GM12865 (cell line): ENCODE results near the gene SLAIN1.
A peak's percentile ranks its signal among the peaks of the same experiment; 100 is the strongest.

Source experiments
- DNase-seq: peaks from one replicate; pipeline ENCODE4 v3.0.0; 2010; ENCODE audit warnings: low read depth
- H3K4me3 ChIP-seq: 2 replicates; pipeline ENCODE4 v1.5.1; 2011; ENCODE audit warnings: mild to moderate bottlenecking, low read depth, low read length, control low read depth
- CTCF ChIP-seq: IDR thresholded peaks from 2 replicates; pipeline ENCODE4 v1.5.1; 2011; ENCODE audit warnings: low read length, control low read depth, low read depth, inconsistent platforms; ENCODE audit not compliant: insufficient read depth; ENCODE audit errors: missing control alignments

The SLAIN1 gene

GRCh38 chr13:77779552-77780272 is 82.2 kb downstream of the SLAIN1 start:
- no peak overlapping the region for H3K4me3 ChIP-seq
- peak; percentile 60 for TF ChIP-seq CTCF
- peak; percentile 81 for DNase-seq

GRCh38 chr13:77781808-77782207 is 84.3 kb downstream of the SLAIN1 start:
- TF ChIP-seq CTCF = no peak
- no peak for DNase-seq
- no peak overlapping the region for H3K4me3 ChIP-seq

- H3K4me3 ChIP-seq = no peak overlapping the region
- DNase-seq = no peak
- no peak for TF ChIP-seq CTCF
Measured at GRCh38 chr13:77784515-77784914, 87.0 kb downstream of the SLAIN1 start.

GRCh38 chr13:77786695-77787287 is 89.3 kb downstream of the SLAIN1 start:
- no peak for DNase-seq
- no peak for TF ChIP-seq CTCF
- H3K4me3 ChIP-seq = no peak overlapping the region

- no peak for TF ChIP-seq CTCF
- H3K4me3 ChIP-seq = no peak overlapping the region
- DNase-seq = no peak
Measured at GRCh38 chr13:77789376-77789775, 91.9 kb downstream of the SLAIN1 start.

- H3K4me3 ChIP-seq = no peak overlapping the region
- TF ChIP-seq CTCF = no peak
- DNase-seq = no peak
Measured at GRCh38 chr13:77800219-77800618, 102.7 kb downstream of the SLAIN1 start.

- DNase-seq = no peak
- no peak for TF ChIP-seq CTCF
- H3K4me3 ChIP-seq = no peak overlapping the region
Measured at GRCh38 chr13:77806518-77806917, 109.0 kb downstream of the SLAIN1 start.
